ENCODE measurements around the gene TMEM179B. TPM values are rescaled to one million over a fixed set of nuclear protein-coding genes. Genes with fewer than 3 reads are reported as not detected.

The TMEM179B gene
- total and polyA plus RNA-seq, 2 of the 13 experiments (the other 11 are each of a cell fraction or from before 2014, with no cell fraction given), result 24.8 to 25.7 TPM

- TF ChIP-seq, protein P1, sequence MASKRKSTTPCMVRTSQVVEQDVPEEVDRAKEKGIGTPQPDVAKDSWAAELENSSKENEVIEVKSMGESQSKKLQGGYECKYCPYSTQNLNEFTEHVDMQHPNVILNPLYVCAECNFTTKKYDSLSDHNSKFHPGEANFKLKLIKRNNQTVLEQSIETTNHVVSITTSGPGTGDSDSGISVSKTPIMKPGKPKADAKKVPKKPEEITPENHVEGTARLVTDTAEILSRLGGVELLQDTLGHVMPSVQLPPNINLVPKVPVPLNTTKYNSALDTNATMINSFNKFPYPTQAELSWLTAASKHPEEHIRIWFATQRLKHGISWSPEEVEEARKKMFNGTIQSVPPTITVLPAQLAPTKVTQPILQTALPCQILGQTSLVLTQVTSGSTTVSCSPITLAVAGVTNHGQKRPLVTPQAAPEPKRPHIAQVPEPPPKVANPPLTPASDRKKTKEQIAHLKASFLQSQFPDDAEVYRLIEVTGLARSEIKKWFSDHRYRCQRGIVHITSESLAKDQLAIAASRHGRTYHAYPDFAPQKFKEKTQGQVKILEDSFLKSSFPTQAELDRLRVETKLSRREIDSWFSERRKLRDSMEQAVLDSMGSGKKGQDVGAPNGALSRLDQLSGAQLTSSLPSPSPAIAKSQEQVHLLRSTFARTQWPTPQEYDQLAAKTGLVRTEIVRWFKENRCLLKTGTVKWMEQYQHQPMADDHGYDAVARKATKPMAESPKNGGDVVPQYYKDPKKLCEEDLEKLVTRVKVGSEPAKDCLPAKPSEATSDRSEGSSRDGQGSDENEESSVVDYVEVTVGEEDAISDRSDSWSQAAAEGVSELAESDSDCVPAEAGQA (IDR thresholded peaks at IDR 0.05; ENCODE audit: low read depth), result no peak
- TF ChIP-seq, protein P1 (CRISPR knock-in tag; IDR thresholded peaks at IDR 0.05; ENCODE audit: borderline replicate concordance), result no peak
- peak; percentile 21 for TF ChIP-seq YY1 (IDR thresholded peaks at IDR 0.05; ENCODE audit: insufficient read depth, insufficient replicate concordance, low read depth, low read length)
- TF ChIP-seq, protein P2, sequence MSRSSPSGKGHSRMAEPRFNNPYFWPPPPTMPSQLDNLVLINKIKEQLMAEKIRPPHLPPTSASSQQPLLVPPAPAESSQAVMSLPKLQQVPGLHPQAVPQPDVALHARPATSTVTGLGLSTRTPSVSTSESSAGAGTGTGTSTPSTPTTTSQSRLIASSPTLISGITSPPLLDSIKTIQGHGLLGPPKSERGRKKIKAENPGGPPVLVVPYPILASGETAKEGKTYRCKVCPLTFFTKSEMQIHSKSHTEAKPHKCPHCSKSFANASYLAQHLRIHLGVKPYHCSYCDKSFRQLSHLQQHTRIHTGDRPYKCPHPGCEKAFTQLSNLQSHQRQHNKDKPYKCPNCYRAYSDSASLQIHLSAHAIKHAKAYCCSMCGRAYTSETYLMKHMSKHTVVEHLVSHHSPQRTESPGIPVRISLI (CRISPR knock-in tag; IDR thresholded peaks at IDR 0.05; ENCODE audit: borderline replicate concordance), result 0 out of 2 replicates have a peak, but pooled peaks have one; percentile 37
- TF ChIP-seq TERF1 (CRISPR knock-in tag; IDR thresholded peaks at IDR 0.05), result no peak
- peak; percentile 78; the same call in 1 of the 2 replicates for TF ChIP-seq KDM5A (IDR thresholded peaks at IDR 0.05; ENCODE audit: borderline replicate concordance, low read length)
- TF ChIP-seq GZF1 (CRISPR knock-in tag; IDR thresholded peaks at IDR 0.05), result no peak
- peak; percentile 51; the same call in 1 of the 2 replicates for TF ChIP-seq ZNF556 (CRISPR knock-in tag; IDR thresholded peaks at IDR 0.05; ENCODE audit: borderline replicate concordance)
- TF ChIP-seq CBX1 (IDR thresholded peaks at IDR 0.05; ENCODE audit: low read depth), result peak; percentile 68
- 0 out of 2 replicates have a peak, but pooled peaks have one; percentile 60 for TF ChIP-seq KLF11 (CRISPR knock-in tag; IDR thresholded peaks at IDR 0.05)
- TF ChIP-seq YEATS4 (CRISPR knock-in tag; IDR thresholded peaks at IDR 0.05; ENCODE audit: borderline replicate concordance), result peak; percentile 96
- TF ChIP-seq KLF13 (CRISPR knock-in tag; IDR thresholded peaks at IDR 0.05), result 0 out of 2 replicates have a peak, but pooled peaks have one; percentile 55
- peak; percentile 43; the same call in 1 of the 2 replicates for TF ChIP-seq PHF20 (CRISPR knock-in tag; IDR thresholded peaks at IDR 0.05)
- no peak for TF ChIP-seq ZNF207 (IDR thresholded peaks at IDR 0.05; ENCODE audit: borderline replicate concordance)
- TF ChIP-seq JDP2 (CRISPR knock-in tag; IDR thresholded peaks at IDR 0.05; ENCODE audit: borderline replicate concordance), result no peak
Measured at GRCh38 chr11:62771144-62772021, 15.8 kb upstream of the TMEM179B start, which contains the start of gene TAF6L (continued).
